ENCODE data around the gene TLCD1. TPM values are rescaled to one million over a fixed set of nuclear protein-coding genes. Genes with fewer than 3 reads are reported as not detected.

The TLCD1 gene
- polyA plus RNA-seq, 2 of the 4 experiments (the other 2 are of a cell fraction): 36.7 to 83.3 TPM

GRCh38 chr17:28720247-28720996 is 5.6 kb downstream of the TLCD1 start:
- Histone ChIP-seq H3K4me1 (peaks cover 59% of the 10 kb centered on the region), H3K4me3 (peak overlapping the region; percentile 77), H3K4me2 (peak overlapping the region; percentile 92), H3K27ac (peak overlapping the region; percentile 96), H3K9me3 (no peaks in the 10 kb centered on the region)
- CTCF ChIA-PET: interaction anchor here (1.0 to 17.5 kb wide), 11 partner anchors 9 to 233 kb away, joined by 4 to 977 read pairs (median 5); partner anchors contain the start of genes BLTP2, PROCA1 and TRAF4
- ATAC-seq: no peak
- POLR2A ChIA-PET: interaction anchor here (0.7 to 2.3 kb wide), 21 partner anchors 8 to 404 kb away, joined by 3 to 54 read pairs (median 7); partner anchors contain the start of genes BLTP2, FAM222B, NEK8 and PHF12
- 2% methylated on average over 29 of the region's 30 CpGs for WGBS (ENCODE audit: missing lambda C conversion rate)
- TF ChIP-seq KDM5A (IDR thresholded peaks at IDR 0.05) (peak; percentile 65; the same call in 1 of the 2 replicates), FOSB (CRISPR knock-in tag; IDR thresholded peaks at IDR 0.05) (peak; percentile 29; the same call in 1 of the 2 replicates), GATA3 (IDR thresholded peaks at IDR 0.05; ENCODE audit: borderline replicate concordance) (no peak), NR3C1 (IDR thresholded peaks at IDR 0.05) (no peak), JUN (IDR thresholded peaks at IDR 0.05) (peak; percentile 41 to 65; a peak in 2 of 5 replicates), TP53 (CRISPR knock-in tag; IDR thresholded peaks at IDR 0.05) (peak; percentile 92), E2F6 (IDR thresholded peaks at IDR 0.05; ENCODE audit: borderline replicate concordance, low read depth) (0 out of 2 replicates have a peak, but pooled peaks have one; percentile 3), ESRRA (IDR thresholded peaks at IDR 0.05; ENCODE audit: borderline replicate concordance, low read length) (no peak), HOXA7 (CRISPR knock-in tag; IDR thresholded peaks at IDR 0.05) (peak; percentile 79; the same call in 1 of the 2 replicates), BCL3 (IDR thresholded peaks at IDR 0.05) (0 out of 3 replicates have a peak, but pooled peaks have one; percentile 27), ZNF302 (CRISPR knock-in tag; IDR thresholded peaks at IDR 0.05) (no peak), SMC3 (IDR thresholded peaks at IDR 0.05) (0 out of 3 replicates have a peak, but pooled peaks have one; percentile 6), HMGXB4 (CRISPR knock-in tag; IDR thresholded peaks at IDR 0.05; ENCODE audit: borderline replicate concordance) (0 out of 2 replicates have a peak, but pooled peaks have one; percentile 75), REST (IDR thresholded peaks at IDR 0.05) (no peak), TFCP2L1 (CRISPR knock-in tag; IDR thresholded peaks at IDR 0.05) (0 out of 2 replicates have a peak, but pooled peaks have one; percentile 55)
- no peak for FAIRE-seq
- no peak for DNase-seq (ENCODE audit: low read depth in 1 of 2, low spot score in 1 of 2)

- Histone ChIP-seq H3K9me3 (no peaks in the 10 kb centered on the region), H3K27ac (peak overlapping the region; percentile 96), H3K4me1 (peaks cover 49% of the 10 kb centered on the region), H3K4me2 (peak overlapping the region; percentile 90), H3K4me3 (peak overlapping the region; percentile 77)
- CTCF ChIA-PET: interaction anchor here (0.8 to 17.5 kb wide), 10 partner anchors 8 to 234 kb away, joined by 3 to 977 read pairs (median 5); partner anchors contain the start of genes BLTP2, SDF2, SUPT6H and TRAF4
- no peak for FAIRE-seq
- 33% methylated on average over 18 of the region's 18 CpGs for WGBS (ENCODE audit: missing lambda C conversion rate)
- no peak for DNase-seq (ENCODE audit: low read depth in 1 of 2, low spot score in 1 of 2)
- POLR2A ChIA-PET: interaction anchor here (0.6 to 2.3 kb wide), 31 partner anchors 9 to 575 kb away, joined by 3 to 54 read pairs (median 5); partner anchors contain the start of genes BLTP2, FAM222B, NEK8 and NUFIP2
- ATAC-seq: no peak
- no peak for TF ChIP-seq USF2 (IDR thresholded peaks at IDR 0.05)
- no peak for TF ChIP-seq SREBF2 (IDR thresholded peaks at IDR 0.05)
- TF ChIP-seq CTCF (IDR thresholded peaks at IDR 0.05): no peak
- TF ChIP-seq CHD4 (IDR thresholded peaks at IDR 0.05; ENCODE audit: borderline replicate concordance): no peak; the same call in 1 of the 2 replicates
- TF ChIP-seq ATOH8 (CRISPR knock-in tag; IDR thresholded peaks at IDR 0.05; ENCODE audit: low read depth): no peak
- TF ChIP-seq HES2 (IDR thresholded peaks at IDR 0.05): no peak
- no peak for TF ChIP-seq MYC (IDR thresholded peaks at IDR 0.05; ENCODE audit: borderline replicate concordance, low read length)
- 0 out of 2 replicates have a peak, but pooled peaks have one; percentile 31 for TF ChIP-seq POLR2A (IDR thresholded peaks at IDR 0.05; ENCODE audit: low read length)
- peak; percentile 15; the same call in 1 of the 2 replicates for TF ChIP-seq FOSB (CRISPR knock-in tag; IDR thresholded peaks at IDR 0.05)
Measured at GRCh38 chr17:28719021-28719433, 7.0 kb downstream of the TLCD1 start.
